Measurements from ENCODE around the gene P3H1.

P3H1 gene

DNA sequence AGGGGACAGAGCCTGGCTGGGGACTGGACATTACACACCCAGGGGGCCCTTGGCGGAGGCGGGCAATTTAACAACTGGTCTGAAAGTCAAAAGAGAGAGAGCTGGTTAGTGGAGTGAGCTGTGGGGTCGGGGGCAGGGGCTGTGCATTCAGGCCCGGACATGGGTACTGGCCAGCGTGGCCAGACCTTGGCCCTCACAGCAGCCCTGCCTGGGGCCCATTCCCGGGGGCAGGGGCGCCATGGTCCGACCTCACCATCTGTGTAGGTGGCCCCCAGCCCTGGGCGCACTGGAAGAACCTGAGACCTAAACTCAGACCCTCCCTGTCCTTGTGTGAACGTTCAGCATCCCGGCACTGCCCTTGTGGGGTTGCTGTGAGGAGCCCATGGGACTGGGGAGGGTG lies 31.8 kb downstream of the P3H1 start:
- H3K27ac ChIP-seq, result no peak overlapping the region
- DNase-seq, result no peak
- H3K27me3 ChIP-seq (replicated peaks), result no peaks in the 10 kb centered on the region
- H3K36me3 ChIP-seq (replicated peaks), result no peaks in the 10 kb centered on the region
- TF ChIP-seq CTCF (IDR thresholded peaks at IDR 0.05; ENCODE audit: low read depth, low read length, missing control alignments), result no peak
- H3K4me3 ChIP-seq (ENCODE audit: low read depth, low read length), result no peak overlapping the region
- in situ Hi-C loops (cut with HindIII; ENCODE audit: low pct_ligation_motif_present, low sequenced_read_pairs), result no loop called here

DNA sequence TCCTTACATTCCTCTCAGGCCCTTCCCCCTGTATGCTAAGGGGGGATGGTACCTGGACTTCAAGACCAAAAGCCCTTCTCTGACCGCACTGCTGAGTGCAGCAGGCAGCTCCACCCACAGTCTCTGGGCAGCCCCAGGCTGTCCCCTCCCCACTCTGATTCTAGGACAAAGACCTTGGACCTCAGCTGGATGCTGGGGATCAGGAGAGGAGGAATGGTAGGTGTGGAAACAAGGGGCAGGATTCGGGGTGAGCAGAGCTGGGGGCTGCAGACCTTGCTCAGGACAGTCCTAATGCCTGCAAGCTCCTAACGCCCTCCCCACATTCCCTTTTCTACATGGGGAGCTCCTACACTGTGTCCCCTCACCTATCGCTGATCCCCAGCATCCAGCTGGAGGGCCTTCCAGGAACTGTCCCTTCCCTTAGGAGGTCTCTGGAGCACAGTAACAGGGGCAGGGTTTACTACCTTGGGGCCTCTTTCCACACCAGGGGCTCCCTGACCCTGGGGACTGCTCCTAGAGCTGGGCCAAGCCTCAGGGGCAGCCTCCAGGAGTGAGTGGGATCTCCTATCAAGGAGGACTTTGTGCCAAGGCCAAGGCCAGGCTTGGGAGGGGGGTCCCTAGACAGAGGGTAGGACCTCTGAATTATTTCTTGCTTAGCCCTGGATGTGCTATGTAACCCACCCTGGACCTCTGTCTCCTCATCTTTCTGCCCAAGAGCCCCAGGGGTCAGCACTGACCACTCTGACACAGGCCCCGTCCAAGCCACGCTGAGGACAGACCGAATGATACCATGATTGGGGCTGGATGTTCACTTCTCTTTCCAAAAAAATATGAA lies 32.4 kb downstream of the P3H1 start:
- no peak for TF ChIP-seq CTCF (IDR thresholded peaks at IDR 0.05; ENCODE audit: low read depth, low read length, missing control alignments)
- Histone ChIP-seq H3K27ac (no peak overlapping the region), H3K36me3 (replicated peaks) (no peaks in the 10 kb centered on the region), H3K4me3 (ENCODE audit: low read depth, low read length) (no peak overlapping the region), H3K27me3 (replicated peaks) (no peaks in the 10 kb centered on the region)
- in situ Hi-C loops (cut with HindIII; ENCODE audit: low pct_ligation_motif_present, low sequenced_read_pairs), result no loop called here
- no peak for DNase-seq

GRCh38 chr1:42733415-42734200 lies 33.2 kb downstream of the P3H1 start:
- no peak for TF ChIP-seq CTCF (IDR thresholded peaks at IDR 0.05; ENCODE audit: low read depth, low read length, missing control alignments)
- Histone ChIP-seq H3K4me3 (ENCODE audit: low read depth, low read length) (no peak overlapping the region), H3K27me3 (replicated peaks) (no peaks in the 10 kb centered on the region), H3K36me3 (replicated peaks) (no peaks in the 10 kb centered on the region), H3K27ac (no peak overlapping the region)
- no peak for DNase-seq
- in situ Hi-C loops (cut with HindIII; ENCODE audit: low pct_ligation_motif_present, low sequenced_read_pairs), result no loop called here

GRCh38 chr1:42732126-42732680 lies 34.6 kb downstream of the P3H1 start:
- in situ Hi-C loops (cut with HindIII; ENCODE audit: low pct_ligation_motif_present, low sequenced_read_pairs), result no loop called here
- no peaks in the 10 kb centered on the region for H3K36me3 ChIP-seq (replicated peaks)
- H3K27ac ChIP-seq, result no peak overlapping the region
- no peak overlapping the region for H3K4me3 ChIP-seq (ENCODE audit: low read depth, low read length)
- DNase-seq, result no peak
- TF ChIP-seq CTCF (IDR thresholded peaks at IDR 0.05; ENCODE audit: low read depth, low read length, missing control alignments), result no peak
- no peaks in the 10 kb centered on the region for H3K27me3 ChIP-seq (replicated peaks)

- Histone ChIP-seq H3K27ac (no peak overlapping the region), H3K27me3 (replicated peaks) (no peaks in the 10 kb centered on the region), H3K36me3 (replicated peaks) (no peaks in the 10 kb centered on the region), H3K4me3 (ENCODE audit: low read depth, low read length) (no peak overlapping the region)
- no peak for DNase-seq
- no peak for TF ChIP-seq CTCF (IDR thresholded peaks at IDR 0.05; ENCODE audit: low read depth, low read length, missing control alignments)
- in situ Hi-C loops (cut with HindIII; ENCODE audit: low pct_ligation_motif_present, low sequenced_read_pairs), result no loop called here
These were observed 35.2 kb downstream of the P3H1 start for GRCh38 chr1:42731585-42731984.

Data from brain microvascular endothelial cell (primary cell).